HS-27A (cell line): ENCODE data around the gene POLR3F.
"Not testable (repeated sequence)": the region's sequence is repeated elsewhere in the genome, so short reads cannot be mapped to it uniquely, and the experiment has no call there.

ENCODE experiments used
- DNase-seq: peaks from one replicate; pipeline ENCODE4 v3.0.0-alpha.2; 2012; ENCODE audit warnings: low read depth, missing footprints

Gene POLR3F

DNA sequence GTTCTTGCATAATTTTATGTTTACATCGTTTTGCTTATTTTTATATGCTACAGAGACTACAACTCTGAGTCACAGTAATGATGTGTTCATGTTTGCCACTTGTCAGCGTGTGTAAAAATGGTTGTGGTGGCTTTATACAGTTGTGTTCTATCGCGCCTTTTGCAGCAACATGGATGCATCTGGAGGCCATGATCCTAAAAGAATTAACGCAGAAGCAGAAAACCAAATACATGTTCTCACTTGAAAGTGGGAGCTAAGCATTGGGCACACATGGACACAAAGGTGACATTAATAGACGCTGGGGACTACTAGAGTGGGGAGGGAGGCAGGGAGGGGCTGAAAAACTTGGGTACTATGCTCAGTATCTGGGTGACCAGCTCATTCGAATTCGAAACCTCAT lies 39.6 kb downstream of the POLR3F start:
- no peak for DNase-seq

DNA sequence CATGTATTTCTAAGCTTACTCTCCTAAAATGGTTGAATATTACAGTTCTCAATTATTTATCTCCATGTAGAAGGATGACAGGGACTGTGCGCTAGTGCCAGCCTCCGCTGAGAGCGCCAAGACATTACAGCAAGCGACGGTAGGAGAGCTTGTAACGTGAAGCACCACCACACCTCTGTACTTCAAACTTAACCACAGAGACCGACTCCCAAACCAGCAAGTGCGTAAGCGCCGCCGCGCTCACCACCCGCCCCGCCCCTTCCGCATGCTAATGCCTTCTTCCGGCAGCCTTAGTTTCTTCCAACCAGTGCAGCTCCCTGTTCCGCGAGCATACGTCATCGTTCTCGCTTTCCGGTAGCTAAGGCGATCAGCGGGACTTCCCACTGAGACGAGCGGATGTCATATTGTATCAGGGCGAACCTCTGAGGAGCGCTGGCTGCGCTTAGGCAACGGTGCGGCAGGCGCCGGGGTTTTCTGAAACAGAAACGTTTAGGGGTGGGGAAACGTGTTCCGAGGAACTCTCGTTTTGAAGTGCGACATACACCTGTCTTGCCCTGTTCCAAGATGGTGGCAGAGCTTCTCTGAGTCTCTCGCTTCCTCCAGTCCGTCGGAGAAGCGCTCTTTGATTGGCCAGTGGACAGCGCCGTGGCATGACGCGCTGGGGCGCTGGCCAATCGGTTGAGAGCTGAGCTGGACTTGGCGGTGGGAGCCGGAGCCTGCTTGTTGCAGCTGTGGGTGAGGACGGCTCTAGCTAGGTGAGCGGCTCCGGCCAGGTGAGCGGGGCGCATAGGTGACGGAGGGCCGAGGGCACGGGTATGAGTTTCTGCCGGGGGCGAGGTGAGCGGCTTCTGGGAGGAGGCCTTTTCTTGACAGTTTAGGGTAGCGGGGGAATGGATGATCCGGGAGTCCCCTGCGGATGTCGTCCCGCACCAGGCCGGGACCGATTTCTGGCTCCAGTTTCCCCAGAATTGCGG lies 40.3 kb downstream of the POLR3F start, which contains the start of gene SEC23B:
TSS of gene SEC23B (plus strand) at position 723 of the 974 bp plus-strand sequence. CDS start 2,896 bp downstream, outside the sequence.
- peak; percentile 97 for DNase-seq

- DNase-seq: no peak
Observed at GRCh38 chr20:18511571-18511970, 44.4 kb downstream of the POLR3F start.

DNA sequence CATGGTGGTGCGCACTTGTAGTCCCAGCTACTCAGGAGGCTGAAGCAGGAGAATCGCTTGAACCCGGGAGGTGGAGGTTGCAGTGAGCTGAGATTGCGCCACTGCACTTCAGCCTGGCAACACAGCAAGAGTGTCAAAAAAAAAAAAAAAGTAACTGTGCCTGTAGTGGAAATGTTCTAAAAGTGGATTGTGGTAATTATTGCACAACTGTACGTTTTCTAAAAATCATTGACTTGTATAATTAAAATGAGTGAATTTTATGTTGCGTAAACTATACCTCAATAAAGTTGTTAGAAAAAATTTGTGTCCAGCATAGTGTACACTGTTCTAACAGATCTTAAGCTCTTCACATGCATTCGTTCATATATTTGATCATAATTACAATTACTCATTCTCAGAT lies 46.0 kb downstream of the POLR3F start:
- no peak for DNase-seq

DNA sequence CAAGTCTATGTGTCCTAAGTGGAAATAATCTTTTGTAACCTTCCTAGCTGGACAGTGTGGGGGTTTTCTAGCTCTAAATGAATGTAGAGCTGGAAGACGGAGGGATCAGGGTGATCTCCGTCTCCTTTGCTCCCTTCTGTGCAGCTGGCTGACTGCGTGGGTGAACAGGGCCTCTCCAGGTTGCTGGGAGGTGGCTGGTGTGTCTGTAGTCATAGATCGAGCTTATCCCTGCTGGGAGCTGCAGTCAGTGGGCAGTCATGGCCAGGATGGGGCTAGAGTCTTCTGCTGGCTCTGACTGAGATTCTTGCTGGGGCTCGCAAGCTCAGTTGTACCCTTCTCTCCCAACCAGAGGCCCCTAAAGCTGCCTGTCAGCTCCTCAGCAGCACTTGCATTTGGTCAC lies 46.9 kb downstream of the POLR3F start:
- no peak for DNase-seq

DNA sequence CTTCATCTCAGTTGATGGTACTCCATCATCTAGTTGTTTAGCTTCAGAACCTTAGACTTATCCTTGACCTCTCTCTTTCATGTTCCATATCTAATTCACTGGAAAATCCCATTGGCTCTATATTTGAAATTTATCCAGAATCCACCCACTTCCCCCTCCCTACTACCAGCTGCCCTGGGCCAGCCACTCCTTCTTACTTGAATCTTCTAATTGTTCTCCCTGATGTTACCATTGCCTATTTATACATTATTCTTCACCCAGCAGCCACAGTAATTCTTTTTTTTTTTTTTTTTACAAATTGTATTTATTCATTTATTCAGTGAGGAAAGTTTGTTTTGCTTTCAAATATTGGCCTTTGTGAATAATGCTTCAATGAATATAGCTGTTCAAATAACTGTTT lies 48.8 kb downstream of the POLR3F start:
- no peak for DNase-seq

GRCh38 chr20:18522066-18522465 lies 54.9 kb downstream of the POLR3F start:
- DNase-seq: not testable (repeated sequence)

- DNase-seq: no peak
Observed at GRCh38 chr20:18523066-18523465, 55.9 kb downstream of the POLR3F start.

- peak; percentile 90 for DNase-seq
Observed at GRCh38 chr20:18524646-18525045, 57.5 kb downstream of the POLR3F start.

GRCh38 chr20:18526761-18527160 lies 59.6 kb downstream of the POLR3F start:
- DNase-seq: not testable (repeated sequence)

GRCh38 chr20:18527339-18527738 lies 60.1 kb downstream of the POLR3F start:
- DNase-seq: no peak

GRCh38 chr20:18527836-18528235 lies 60.6 kb downstream of the POLR3F start:
- no peak for DNase-seq

DNA sequence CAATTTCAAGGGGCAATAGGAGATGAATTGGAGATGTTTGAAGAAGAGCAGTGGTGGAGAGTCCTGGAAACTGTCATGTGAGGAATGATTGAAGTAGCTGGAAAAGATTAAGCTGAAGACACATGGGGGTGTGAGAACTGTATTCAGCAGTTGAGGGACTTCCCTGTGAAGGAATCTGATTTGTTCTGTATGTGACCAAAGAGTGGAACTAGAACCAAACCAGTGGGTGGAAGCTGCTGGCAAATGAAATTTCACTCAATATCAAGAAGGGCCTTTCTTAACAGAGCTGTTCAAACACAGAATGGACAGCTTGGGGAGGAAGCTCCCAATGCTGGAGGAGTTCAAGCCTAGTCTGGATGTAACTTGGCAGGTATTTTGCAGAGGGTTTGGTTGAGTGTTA lies 61.9 kb downstream of the POLR3F start:
- no peak for DNase-seq

DNA sequence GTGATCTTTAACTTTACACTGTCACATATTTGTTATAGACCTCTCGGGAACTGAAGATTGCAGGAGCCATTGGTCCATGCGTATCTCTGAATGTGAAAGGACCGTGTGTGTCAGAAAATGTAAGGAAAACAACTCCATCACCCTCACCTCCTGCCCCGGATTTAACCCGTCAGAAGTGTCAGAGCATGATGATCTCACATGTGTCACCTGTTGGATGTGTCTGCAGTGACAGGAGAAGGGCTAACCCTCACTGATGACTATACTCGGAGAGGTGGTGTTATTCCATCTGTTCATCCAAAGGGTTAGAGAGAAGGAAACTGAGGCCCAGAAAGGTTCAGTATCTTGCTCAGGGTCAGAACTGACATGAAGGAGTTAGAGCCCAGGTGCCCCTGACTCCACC lies 65.4 kb downstream of the POLR3F start:
- DNase-seq: no peak

- no peak for DNase-seq
Observed at GRCh38 chr20:18533491-18533890, 66.3 kb downstream of the POLR3F start.

DNA sequence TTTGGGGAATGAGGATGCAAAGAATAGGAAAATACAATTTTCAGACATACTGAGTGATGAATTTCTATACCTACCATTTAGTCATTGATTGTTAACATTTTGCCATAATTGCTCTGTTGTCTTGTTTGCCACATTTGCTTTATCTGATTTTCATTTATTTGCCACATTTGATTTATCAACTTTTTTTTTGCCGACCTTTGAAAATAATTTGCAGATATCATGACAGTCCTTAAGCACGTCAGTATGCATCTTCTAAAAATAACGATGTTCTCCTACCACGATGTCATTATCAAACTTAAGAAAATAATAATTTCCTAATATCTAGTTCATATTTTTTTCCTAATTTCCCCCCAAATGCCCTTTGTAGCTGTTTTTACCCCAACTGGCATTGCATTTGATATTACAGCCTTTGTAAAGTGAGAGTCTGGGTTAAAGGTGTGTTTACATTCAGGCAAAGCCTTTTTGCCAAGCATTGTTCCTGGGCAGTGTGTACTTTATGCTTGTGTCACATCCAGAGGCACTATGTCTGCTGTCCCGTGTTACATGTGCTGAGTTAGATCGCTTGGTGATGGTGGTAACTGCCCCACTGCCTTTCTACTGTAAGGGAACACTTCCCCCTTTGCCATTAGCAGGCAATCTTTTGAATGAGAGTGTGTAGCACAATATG lies 66.9 kb downstream of the POLR3F start:
- DNase-seq: no peak
